H1 (cell line): ENCODE measurements around the gene PDCD6IP. TPM values are rescaled to one million over a fixed set of nuclear protein-coding genes. Genes with fewer than 3 reads are reported as not detected.

Experiments used
- CTCF ChIA-PET: fragments of 300-600 bp; sonication (Branson Sonifier 250); formaldehyde crosslinking; loops from one replicate; lab custom pipeline; 2021; ENCODE audit not compliant: partially characterized antibody; lab: Charles Lee
- POLR2A ChIA-PET: fragments of 300-600 bp; sonication (Branson Sonifier 250); formaldehyde crosslinking; loops from one replicate; lab custom pipeline; 2021; ENCODE audit warnings: inconsistent platforms; ENCODE audit not compliant: partially characterized antibody; lab: Charles Lee
- DNase-seq, 2 experiments: peaks; one replicate each; pipeline versions ENCODE4 v3.0.0 to v3.0.0-alpha.2; 2010 to 2022; ENCODE audit warnings: low spot score in 2 of 2, low read depth in 1 of 2, mixed read lengths in 1 of 2
- FAIRE-seq: peaks from 2 replicates; lab custom pipeline; 2011; peaks lifted over from hg19 to GRCh38; lab: Jason Lieb, UNC
- H2AFZ ChIP-seq: 2 replicates; pipeline ENCODE4 v1.8.1; 2012; ENCODE audit warnings: low read length, inconsistent platforms
- H2AK5ac ChIP-seq: 2 replicates; pipeline ENCODE4 v1.6.1; 2013; ENCODE audit warnings: low read depth, low read length
- H2BK120ac ChIP-seq: replicated peaks from 2 replicates; pipeline ENCODE3; 2013; ENCODE audit warnings: low read depth, low read length, inconsistent platforms
- H2BK12ac ChIP-seq: 2 replicates; pipeline ENCODE4 v1.6.1; 2013; ENCODE audit warnings: low read depth, low read length
- H2BK15ac ChIP-seq: 2 replicates; pipeline ENCODE4 v1.6.1; 2013; ENCODE audit warnings: low read length
- H2BK20ac ChIP-seq: 2 replicates; pipeline ENCODE4 v1.6.1; 2013; ENCODE audit warnings: low read length
- H2BK5ac ChIP-seq: 2 replicates; pipeline ENCODE4 v1.6.1; 2013; ENCODE audit warnings: low read depth, low read length
- H3K14ac ChIP-seq: 2 replicates; pipeline ENCODE4 v1.6.1; 2013; ENCODE audit warnings: inconsistent platforms; ENCODE audit not compliant: insufficient read length
- H3K18ac ChIP-seq: 2 replicates; pipeline ENCODE4 v1.6.1; 2013; ENCODE audit warnings: low read length; ENCODE audit errors: extremely low read depth
- H3K23ac ChIP-seq: 2 replicates; pipeline ENCODE4 v1.6.1; 2013; ENCODE audit warnings: inconsistent platforms; ENCODE audit not compliant: insufficient read length
- H3K23me2 ChIP-seq: 2 replicates; pipeline ENCODE4 v1.6.1; 2013; ENCODE audit warnings: low read depth, low read length
- H3K27ac ChIP-seq: 2 replicates; pipeline ENCODE4 v1.6.1; 2011; ENCODE audit warnings: low read depth, low read length, inconsistent platforms
- H3K27me3 ChIP-seq, 4 experiments: replicated peaks in 1 of 4; 1 replicate in 1 of 4; 2 replicates in 3 of 4; pipeline versions ENCODE4 v1.6.1 to v1.8.1; 2011 to 2013; ENCODE audit warnings: low read length in 3 of 4, mild to moderate bottlenecking in 3 of 4, inconsistent platforms in 2 of 4, mixed read lengths in 2 of 4, moderate library complexity in 1 of 4; ENCODE audit not compliant: control insufficient read depth in 3 of 4, insufficient read depth in 3 of 4; ENCODE audit errors: extremely low read depth in 1 of 4
- H3K36me3 ChIP-seq, 4 experiments: 2 replicates each; pipeline versions ENCODE4 v1.6.1 to v1.8.1; 2011 to 2013; ENCODE audit warnings: mild to moderate bottlenecking in 4 of 4, low read length in 3 of 4, moderate library complexity in 2 of 4, control low read depth in 1 of 4, inconsistent platforms in 1 of 4; ENCODE audit not compliant: insufficient read depth in 4 of 4, control insufficient read depth in 2 of 4
- H3K4ac ChIP-seq: replicated peaks from 2 replicates; pipeline ENCODE3; 2013; ENCODE audit warnings: low read length, low read depth, mixed read lengths, inconsistent platforms; ENCODE audit not compliant: insufficient read length
- H3K4me1 ChIP-seq, 4 experiments: replicated peaks in 1 of 4; 1 replicate in 1 of 4; 2 replicates in 3 of 4; pipeline versions ENCODE4 v1.6.1 to v1.8.1; 2011 to 2013; ENCODE audit warnings: low read length in 3 of 4, inconsistent platforms in 2 of 4, mixed read lengths in 1 of 4; ENCODE audit not compliant: insufficient read depth in 4 of 4, control insufficient read depth in 3 of 4
- H3K4me2 ChIP-seq, 2 experiments: 2 replicates each; pipeline versions ENCODE4 v1.6.1 to v1.8.1; 2011 to 2013; ENCODE audit warnings: low read depth in 2 of 2, low read length in 2 of 2, control low read depth in 1 of 2, inconsistent platforms in 1 of 2, mild to moderate bottlenecking in 1 of 2; ENCODE audit not compliant: insufficient read depth in 1 of 2
- H3K4me3 ChIP-seq, 4 experiments: fragments of 200-600, 300-600 bp in 1 of 4; sonication (generic), shearing (Covaris generic), sonication (Bioruptor Twin) in 1 of 4; 2 replicates each; pipeline versions ENCODE4 v1.5.1 to v1.8.1; 2011 to 2016; ENCODE audit warnings: low read length in 4 of 4, low read depth in 3 of 4, control low read depth in 2 of 4, inconsistent platforms in 2 of 4, mild to moderate bottlenecking in 2 of 4, mixed read lengths in 1 of 4, moderate library complexity in 1 of 4; ENCODE audit not compliant: insufficient read depth in 2 of 4; ENCODE audit errors: extremely low read depth in 1 of 4
- H3K56ac ChIP-seq: replicated peaks from 2 replicates; pipeline ENCODE3; 2013; ENCODE audit warnings: low read depth, mild to moderate bottlenecking, mixed read lengths, low read length, inconsistent platforms; ENCODE audit not compliant: insufficient read length
- H3K79me1 ChIP-seq: 2 replicates; pipeline ENCODE4 v1.6.1; 2013; ENCODE audit warnings: low read depth, low read length, control low read depth
- H3K79me2 ChIP-seq, 2 experiments: 2 replicates each; pipeline versions ENCODE4 v1.6.1 to v1.8.1; 2012 to 2013; ENCODE audit warnings: low read length in 2 of 2, mild to moderate bottlenecking in 2 of 2, inconsistent platforms in 1 of 2; ENCODE audit not compliant: insufficient read depth in 2 of 2, control insufficient read depth in 1 of 2
- H3K9ac ChIP-seq, 4 experiments: replicated peaks in 1 of 4; 1 replicate in 1 of 4; 2 replicates in 3 of 4; pipeline versions ENCODE4 v1.6.1 to v1.8.1; 2011 to 2013; ENCODE audit warnings: low read depth in 3 of 4, low read length in 3 of 4, control low read depth in 2 of 4, mild to moderate bottlenecking in 2 of 4, moderate library complexity in 2 of 4, inconsistent platforms in 1 of 4; ENCODE audit errors: extremely low read depth in 1 of 4
- H3K9me3 ChIP-seq, 2 experiments: 2 replicates each; pipeline versions ENCODE4 v1.6.1 to v1.8.1; 2012 to 2013; ENCODE audit warnings: mild to moderate bottlenecking in 2 of 2, moderate library complexity in 2 of 2, control low read depth in 1 of 2, inconsistent platforms in 1 of 2, low read depth in 1 of 2, low read length in 1 of 2, mixed read lengths in 1 of 2; ENCODE audit not compliant: insufficient read depth in 2 of 2
- H4K20me1 ChIP-seq, 2 experiments: replicated peaks in 1 of 2; 2 replicates each; pipeline versions ENCODE3 to v1.8.1; 2011 to 2013; ENCODE audit warnings: inconsistent platforms in 2 of 2, low read length in 2 of 2, mild to moderate bottlenecking in 1 of 2; ENCODE audit not compliant: insufficient read depth in 2 of 2, control insufficient read depth in 1 of 2
- H4K5ac ChIP-seq: 2 replicates; pipeline ENCODE4 v1.6.1; 2013; ENCODE audit warnings: low read length, low read depth, mixed read lengths, inconsistent platforms; ENCODE audit not compliant: insufficient read length
- H4K8ac ChIP-seq: 2 replicates; pipeline ENCODE4 v1.8.0; 2013; ENCODE audit warnings: mild to moderate bottlenecking, moderate library complexity, low read length, inconsistent platforms; ENCODE audit not compliant: insufficient read depth; ENCODE audit errors: extremely low read depth
- H4K91ac ChIP-seq: replicated peaks from 2 replicates; pipeline ENCODE3; 2013; ENCODE audit warnings: low read length, mixed read lengths, inconsistent platforms; ENCODE audit not compliant: insufficient read length
- RAD21 ChIP-seq, 2 experiments: IDR thresholded peaks in 1 of 2; conservative IDR thresholded peaks in 1 of 2; 2 replicates each; pipeline ENCODE4 v1.6.1; 2011; ENCODE audit warnings: low read depth in 2 of 2, low read length in 2 of 2, improper control_type of control experiment in 1 of 2, inconsistent platforms in 1 of 2, mild to moderate bottlenecking in 1 of 2, moderate library complexity in 1 of 2
- RBBP5 ChIP-seq: IDR thresholded peaks from 2 replicates; pipeline ENCODE4 v1.7.1; 2012; ENCODE audit warnings: low read depth, mild to moderate bottlenecking, inconsistent platforms, low read length, moderate library complexity, borderline replicate concordance
- SIRT6 ChIP-seq: IDR thresholded peaks from one replicate; pipeline ENCODE4 v1.7.1; 2012; ENCODE audit warnings: low read length, inconsistent platforms
- polyA plus RNA-seq, 7 experiments: library from polyadenylated mRNA; depleted of rRNA in 3 of 7; stranded (reverse) in 5 of 7; unstranded in 2 of 7; fragments of >200 nt in 5 of 7; fragments of 200-250 nt in 2 of 7; gene quantifications; 1 replicate in 5 of 7; 2 replicates in 1 of 7; 4 replicates in 1 of 7; pipeline versions ENCODE4 v1.2.1 to v1.2.3, GENCODE V29; 2011 to 2013; ENCODE audit warnings: missing spikeins in 2 of 7, mixed read lengths in 2 of 7
- total RNA-seq: library from RNA; stranded (reverse); fragmentation: NEBNext Ultra II Directional; extraction: Animal tissue kit (Norgen Biotek cat#: 25700); gene quantifications from 2 replicates; pipeline ENCODE4 v1.2.1, GENCODE V29; 2021

Gene PDCD6IP
- total and polyA plus RNA-seq, 2 of the 8 experiments (the other 6 are each of a cell fraction or from before 2014, with no cell fraction given), result 61.7 to 155 TPM

DNA sequence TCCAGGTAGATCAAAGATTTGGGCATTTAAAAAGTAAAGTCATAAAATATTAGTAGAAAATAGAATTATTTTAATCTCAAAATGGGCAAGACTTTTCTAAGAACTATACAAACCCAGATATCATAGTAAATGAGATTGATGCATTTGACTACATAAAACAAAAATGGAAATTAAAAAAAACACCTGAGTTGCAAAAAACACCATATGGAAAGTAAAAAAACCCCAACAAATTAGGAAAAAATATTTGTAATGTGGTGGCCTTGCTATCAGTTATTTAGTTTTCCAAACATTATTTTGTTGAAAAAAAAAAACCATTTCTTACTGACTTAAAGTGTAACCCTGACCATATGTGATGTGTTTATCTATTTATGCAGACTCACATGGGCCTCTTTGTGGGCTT, 97.2 kb downstream of the PDCD6IP start:
- no peaks in the 10 kb centered on the region for H4K20me1 ChIP-seq
- H3K9me3 ChIP-seq, result no peaks in the 10 kb centered on the region
- H2BK120ac ChIP-seq, result no peak overlapping the region
- no peaks in the 10 kb centered on the region for H3K79me2 ChIP-seq
- H2AK5ac ChIP-seq, result no peak overlapping the region
- no peak overlapping the region for H3K18ac ChIP-seq
- H3K27me3 ChIP-seq, result no peaks in the 10 kb centered on the region
- no peaks in the 10 kb centered on the region for H3K79me1 ChIP-seq
- H2BK15ac ChIP-seq, result no peak overlapping the region
- H3K14ac ChIP-seq, result no peak overlapping the region
- H3K56ac ChIP-seq, result no peak overlapping the region
- H3K36me3 ChIP-seq, result no peaks in the 10 kb centered on the region
- ChIA-PET POLR2A (no interaction called here), CTCF (interaction anchor here (1.2 kb wide), 1 partner anchor 16 kb away, joined by 3 read pairs; no protein-coding TSS in a partner anchor)
- no peak overlapping the region for H2BK5ac ChIP-seq
- FAIRE-seq, result no peak
- H3K4me1 ChIP-seq, result no peaks in the 10 kb centered on the region
- no peak overlapping the region for H4K8ac ChIP-seq
- no peak overlapping the region for H3K4ac ChIP-seq
- H4K5ac ChIP-seq, result no peak overlapping the region
- H2BK20ac ChIP-seq, result no peak overlapping the region
- no peak overlapping the region for H3K27ac ChIP-seq
- H3K23me2 ChIP-seq, result no peaks in the 10 kb centered on the region
- H2AFZ ChIP-seq, result no peak overlapping the region
- no peak for TF ChIP-seq RBBP5
- no peak for TF ChIP-seq RAD21 (IDR thresholded peaks at IDR 0.05 in 1 of 2, conservative IDR thresholded peaks at IDR 0.05 in 1 of 2; ENCODE audit: low read depth in 2 of 2, low read length in 2 of 2)
- no peak for TF ChIP-seq SIRT6
- no peak overlapping the region for H3K23ac ChIP-seq
- no peak overlapping the region for H3K4me2 ChIP-seq
- no peak overlapping the region for H3K9ac ChIP-seq
- DNase-seq, result no peak
- H2BK12ac ChIP-seq, result no peak overlapping the region
- H4K91ac ChIP-seq, result no peak overlapping the region
- no peak overlapping the region for H3K4me3 ChIP-seq
